ENCODE measurements around the gene SHANK1.

- no peak for TF ChIP-seq EZH2phosphoT487 (IDR thresholded peaks at IDR 0.05; ENCODE audit: insufficient read depth, low read depth)
- no peak for TF ChIP-seq EZH2 (IDR thresholded peaks at IDR 0.05; ENCODE audit: insufficient read depth, poor library complexity, severe bottlenecking)
Observed at GRCh38 chr19:50750010-50750409, 30.4 kb upstream of the SHANK1 start.
